ENCODE measurements around the gene SLC16A10. TPM values are rescaled to one million over a fixed set of nuclear protein-coding genes. Genes with fewer than 3 reads are reported as not detected.

SLC16A10 gene
- total RNA-seq, 1 donor from 2014 or later, result 2.4 TPM

DNA sequence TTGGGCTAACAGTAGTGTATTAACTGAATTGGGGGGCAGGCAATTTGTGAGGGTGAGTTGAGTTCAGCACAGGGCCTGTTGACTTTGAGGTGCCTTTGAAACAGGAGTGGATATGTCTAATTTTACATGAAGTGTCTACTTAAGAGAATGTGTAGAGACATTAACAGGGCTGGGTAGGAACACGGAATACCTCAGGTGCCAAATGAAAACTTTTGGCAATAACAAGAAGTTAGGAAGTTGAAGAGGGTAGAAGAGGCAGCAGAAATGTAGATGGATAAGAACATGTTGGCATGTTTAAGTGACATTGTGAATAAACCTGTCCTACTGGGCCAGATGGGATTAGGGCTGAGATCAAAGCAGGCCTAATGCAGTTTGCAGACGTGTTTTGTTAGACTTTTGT, 117.0 kb downstream of the SLC16A10 start:
- Mint-ChIP-seq H3K4me1 (ENCODE audit: unreplicated experiment) (no peaks in the 10 kb centered on the region), H3K9me3 (ENCODE audit: unreplicated experiment) (no peaks in the 10 kb centered on the region), H3K36me3 (ENCODE audit: low read depth, unreplicated experiment) (no peaks in the 10 kb centered on the region), H3K4me3 (ENCODE audit: unreplicated experiment) (no peak overlapping the region), H3K27ac (ENCODE audit: unreplicated experiment) (no peak overlapping the region), H3K27me3 (ENCODE audit: unreplicated experiment) (no peaks in the 10 kb centered on the region)
- TF ChIP-seq CTCF (IDR thresholded peaks at IDR 0.05; ENCODE audit: unreplicated experiment), result no peak
- DNase-seq (ENCODE audit: low spot score), result no peak

DNA sequence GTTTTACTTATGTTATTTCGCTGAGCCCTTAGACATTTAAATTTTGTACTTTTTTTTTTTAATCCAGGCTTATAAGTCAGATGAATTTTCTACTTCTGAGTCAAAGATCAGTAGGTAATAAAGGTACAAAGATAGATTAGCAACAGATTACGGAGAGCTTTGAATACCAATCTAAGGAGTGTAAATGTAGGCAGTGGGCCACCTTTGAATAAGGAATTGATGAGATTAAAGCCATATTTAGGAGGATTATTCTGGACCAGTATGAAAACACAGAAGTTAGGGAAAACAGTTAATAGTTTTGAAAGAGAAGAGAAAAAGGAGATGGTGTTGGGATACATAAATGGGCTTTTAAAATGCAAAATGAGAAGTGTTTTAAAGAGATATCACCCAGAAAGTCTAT, 117.6 kb downstream of the SLC16A10 start:
- Mint-ChIP-seq H3K4me1 (ENCODE audit: unreplicated experiment) (no peaks in the 10 kb centered on the region), H3K36me3 (ENCODE audit: low read depth, unreplicated experiment) (no peaks in the 10 kb centered on the region), H3K4me3 (ENCODE audit: unreplicated experiment) (no peak overlapping the region), H3K27ac (ENCODE audit: unreplicated experiment) (no peak overlapping the region), H3K27me3 (ENCODE audit: unreplicated experiment) (no peaks in the 10 kb centered on the region), H3K9me3 (ENCODE audit: unreplicated experiment) (no peaks in the 10 kb centered on the region)
- DNase-seq (ENCODE audit: low spot score), result no peak
- no peak for TF ChIP-seq CTCF (IDR thresholded peaks at IDR 0.05; ENCODE audit: unreplicated experiment)

DNA sequence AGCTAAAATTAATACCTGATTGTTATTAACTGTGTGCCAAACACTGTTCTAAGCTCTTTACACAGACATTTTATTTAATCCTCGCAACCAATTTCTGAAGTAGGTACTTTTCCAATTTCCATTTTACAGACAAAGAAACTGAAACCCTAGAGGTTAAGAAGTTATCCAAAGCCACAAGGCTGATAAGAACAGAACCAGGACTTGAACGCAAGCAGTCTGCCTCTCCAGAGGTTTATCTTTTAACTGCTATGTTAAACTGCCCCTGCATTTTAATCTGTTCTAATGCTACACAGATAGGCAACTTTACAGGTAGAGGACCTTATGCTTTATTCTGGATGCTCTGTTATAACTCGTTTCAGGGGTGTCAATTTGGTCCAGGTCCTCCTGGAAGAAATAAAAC, 118.2 kb downstream of the SLC16A10 start:
- DNase-seq (ENCODE audit: low spot score), result no peak
- TF ChIP-seq CTCF (IDR thresholded peaks at IDR 0.05; ENCODE audit: unreplicated experiment), result no peak
- Mint-ChIP-seq H3K4me3 (ENCODE audit: unreplicated experiment) (no peak overlapping the region), H3K27ac (ENCODE audit: unreplicated experiment) (no peak overlapping the region), H3K27me3 (ENCODE audit: unreplicated experiment) (no peaks in the 10 kb centered on the region), H3K4me1 (ENCODE audit: unreplicated experiment) (no peaks in the 10 kb centered on the region), H3K9me3 (ENCODE audit: unreplicated experiment) (no peaks in the 10 kb centered on the region), H3K36me3 (ENCODE audit: low read depth, unreplicated experiment) (no peaks in the 10 kb centered on the region)

DNA sequence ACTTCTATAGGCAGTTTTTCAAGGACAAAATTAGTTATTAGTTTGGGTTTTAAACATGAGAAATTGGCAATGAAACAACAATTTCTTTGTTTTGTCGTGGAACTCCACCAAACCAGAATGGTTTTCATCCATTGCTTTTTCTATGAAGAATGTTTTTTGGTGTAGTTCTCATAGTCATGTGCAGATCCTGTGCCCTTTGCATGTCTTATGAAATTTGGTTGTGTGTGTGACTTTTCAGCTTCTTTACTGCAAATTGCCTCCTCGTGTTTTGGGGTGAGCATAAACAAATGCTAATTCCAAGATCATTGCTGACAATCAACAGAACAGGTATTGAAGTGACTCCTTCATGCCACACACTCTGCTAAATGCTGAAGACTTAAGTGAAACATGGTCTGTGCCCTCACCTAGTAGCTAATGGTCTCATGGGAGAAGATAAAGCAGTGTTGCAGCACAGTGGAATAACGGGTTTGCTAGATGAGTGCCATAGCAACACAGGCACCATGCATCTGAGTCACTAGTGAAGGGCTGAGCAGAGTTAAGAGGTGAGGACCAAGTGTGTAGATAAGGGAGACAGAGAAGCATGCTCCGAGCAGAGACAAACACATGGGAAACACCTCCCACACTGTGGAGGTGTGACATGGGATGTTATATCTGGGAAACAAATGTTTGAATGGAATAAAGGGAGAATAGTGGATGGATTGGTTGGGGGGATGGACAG, 120.0 kb downstream of the SLC16A10 start:
- H3K27ac Mint-ChIP-seq (ENCODE audit: unreplicated experiment), result no peak overlapping the region
- H3K27me3 Mint-ChIP-seq (ENCODE audit: unreplicated experiment), result peaks cover 1% of the 10 kb centered on the region

More for the DNA sequence above, 120.0 kb downstream of the SLC16A10 start:
- H3K36me3 Mint-ChIP-seq (ENCODE audit: low read depth, unreplicated experiment), result no peaks in the 10 kb centered on the region
- no peak overlapping the region for H3K4me3 Mint-ChIP-seq (ENCODE audit: unreplicated experiment)
- no peaks in the 10 kb centered on the region for H3K9me3 Mint-ChIP-seq (ENCODE audit: unreplicated experiment)
- no peak for DNase-seq (ENCODE audit: low spot score)
- no peaks in the 10 kb centered on the region for H3K4me1 Mint-ChIP-seq (ENCODE audit: unreplicated experiment)
- no peak for TF ChIP-seq CTCF (IDR thresholded peaks at IDR 0.05; ENCODE audit: unreplicated experiment)
